ENCODE data around the gene CPLX1. TPM values are rescaled to one million over a fixed set of nuclear protein-coding genes. Genes with fewer than 3 reads are reported as not detected.

CPLX1 gene
- total RNA-seq, 2 donors from 2014 or later: not detected

DNA sequence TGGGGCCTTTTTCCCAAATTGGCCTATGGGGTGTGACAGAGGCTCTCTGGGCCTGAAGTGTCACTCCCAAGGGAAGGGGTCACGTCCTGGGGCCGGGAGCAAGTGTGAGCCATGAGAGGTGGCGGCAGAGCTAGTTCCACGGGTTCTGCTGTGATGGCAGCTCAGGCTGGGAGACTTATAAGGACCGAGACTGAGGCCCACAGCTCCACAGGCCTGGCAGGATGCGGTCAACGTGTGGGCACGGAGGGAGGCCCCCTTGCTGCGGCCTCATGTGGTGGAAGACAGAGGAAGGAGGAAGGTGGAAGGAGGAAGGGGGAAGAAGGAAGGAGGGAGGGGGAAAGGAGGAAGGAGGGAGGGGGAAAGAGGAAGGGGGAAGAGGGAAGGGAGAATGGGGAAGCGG is 7.2 kb upstream of the CPLX1 start:
- Mint-ChIP-seq H3K27me3 (peaks cover 4 to 6% of the 10 kb centered on the region in 2 donors), H3K4me3 (peak overlapping the region; percentile 30), H3K9me3 (peaks cover 4% of the 10 kb centered on the region), H3K36me3 (peaks cover 8% of the 10 kb centered on the region), H3K27ac (peak overlapping the region in 1 of 2 donors; percentile 11), H3K4me1 (ENCODE audit: low read depth in 2 of 2) (peaks cover 12 to 18% of the 10 kb centered on the region in 2 donors)
- peak; percentile 78 for DNase-seq (ENCODE audit: low spot score)
- ATAC-seq: peak; percentile 60 to 77

- Mint-ChIP-seq H3K4me3 (no peak overlapping the region), H3K9me3 (no peaks in the 10 kb centered on the region), H3K4me1 (ENCODE audit: low read depth in 2 of 2) (peaks cover 16 to 21% of the 10 kb centered on the region in 2 donors), H3K27ac (no peak overlapping the region), H3K36me3 (peaks cover 7% of the 10 kb centered on the region), H3K27me3 (peaks cover 9 to 10% of the 10 kb centered on the region in 2 donors)
- DNase-seq (ENCODE audit: low spot score) (peak; percentile 56), ATAC-seq (no peak)
These were observed 6.6 kb upstream of the CPLX1 start for GRCh38 chr4:832536-832935.

GRCh38 chr4:832108-832507 is 6.2 kb upstream of the CPLX1 start:
- Mint-ChIP-seq H3K4me1 (ENCODE audit: low read depth in 2 of 2) (peaks cover 16 to 21% of the 10 kb centered on the region in 2 donors), H3K27ac (no peak overlapping the region), H3K36me3 (peaks cover 7% of the 10 kb centered on the region), H3K4me3 (no peak overlapping the region), H3K9me3 (no peaks in the 10 kb centered on the region), H3K27me3 (peaks cover 9 to 11% of the 10 kb centered on the region in 2 donors)
- DNase-seq (ENCODE audit: low spot score): no peak
- ATAC-seq: no peak

- H3K36me3 Mint-ChIP-seq: peaks cover 7% of the 10 kb centered on the region
- H3K27me3 Mint-ChIP-seq: peaks cover 9 to 11% of the 10 kb centered on the region in 2 donors
- no peaks in the 10 kb centered on the region for H3K9me3 Mint-ChIP-seq
- no peak overlapping the region for H3K4me3 Mint-ChIP-seq
- DNase-seq (ENCODE audit: low spot score) (no peak), ATAC-seq (no peak)
- H3K27ac Mint-ChIP-seq: no peak overlapping the region
- peaks cover 16 to 21% of the 10 kb centered on the region in 2 donors for H3K4me1 Mint-ChIP-seq (ENCODE audit: low read depth in 2 of 2)
These were observed 5.5 kb upstream of the CPLX1 start for GRCh38 chr4:831483-831805.

- Mint-ChIP-seq H3K27me3 (peaks cover 9 to 11% of the 10 kb centered on the region in 2 donors), H3K4me1 (ENCODE audit: low read depth in 2 of 2) (peaks cover 16 to 21% of the 10 kb centered on the region in 2 donors), H3K4me3 (no peak overlapping the region), H3K36me3 (peaks cover 7% of the 10 kb centered on the region), H3K27ac (no peak overlapping the region), H3K9me3 (no peaks in the 10 kb centered on the region)
- no peak for ATAC-seq
- no peak for DNase-seq (ENCODE audit: low spot score)
These were observed 4.9 kb upstream of the CPLX1 start for GRCh38 chr4:830601-831482.

- ATAC-seq (no peak), DNase-seq (ENCODE audit: low spot score) (no peak)
- H3K27ac Mint-ChIP-seq: no peak overlapping the region
- H3K36me3 Mint-ChIP-seq: peaks cover 7% of the 10 kb centered on the region
- H3K27me3 Mint-ChIP-seq: peaks cover 9 to 11% of the 10 kb centered on the region in 2 donors
- H3K4me3 Mint-ChIP-seq: no peak overlapping the region
- peaks cover 16 to 21% of the 10 kb centered on the region in 2 donors for H3K4me1 Mint-ChIP-seq (ENCODE audit: low read depth in 2 of 2)
- H3K9me3 Mint-ChIP-seq: no peaks in the 10 kb centered on the region
These were observed 4.1 kb upstream of the CPLX1 start for GRCh38 chr4:829761-830600.

DNA sequence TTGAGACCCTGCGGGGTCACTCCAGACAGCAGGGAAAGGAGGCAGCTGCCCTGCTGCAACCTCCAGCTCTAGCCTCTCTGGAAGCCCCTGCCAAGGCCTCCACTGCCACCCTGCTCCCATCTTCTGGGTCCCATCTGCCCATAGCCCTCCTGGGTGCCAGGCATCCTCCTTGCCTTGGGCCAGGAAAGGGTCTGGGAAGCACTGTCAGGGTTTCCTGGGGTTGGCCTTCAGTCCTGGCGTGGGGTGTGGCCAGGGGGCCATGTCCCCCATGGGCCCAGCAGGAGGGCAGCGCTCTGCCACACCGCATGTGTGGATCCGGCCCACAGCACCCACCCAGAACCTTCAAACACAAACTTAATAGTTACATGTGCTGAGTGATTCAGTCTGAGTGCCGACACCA is 3.4 kb upstream of the CPLX1 start:
- ATAC-seq (no peak), DNase-seq (ENCODE audit: low spot score) (no peak)
- Mint-ChIP-seq H3K27ac (no peak overlapping the region), H3K4me1 (ENCODE audit: low read depth in 2 of 2) (peaks cover 16 to 18% of the 10 kb centered on the region in 2 donors), H3K4me3 (no peak overlapping the region), H3K27me3 (peaks cover 9 to 11% of the 10 kb centered on the region in 2 donors), H3K9me3 (no peaks in the 10 kb centered on the region), H3K36me3 (peaks cover 7% of the 10 kb centered on the region)

GRCh38 chr4:828641-829271 is 2.8 kb upstream of the CPLX1 start:
- Mint-ChIP-seq H3K27me3 (peaks cover 9 to 11% of the 10 kb centered on the region in 2 donors), H3K4me1 (ENCODE audit: low read depth in 2 of 2) (peaks cover 12% of the 10 kb centered on the region in 2 donors), H3K4me3 (no peak overlapping the region), H3K36me3 (peaks cover 7% of the 10 kb centered on the region), H3K27ac (no peak overlapping the region), H3K9me3 (no peaks in the 10 kb centered on the region)
- DNase-seq (ENCODE audit: low spot score): no peak
- no peak for ATAC-seq

DNA sequence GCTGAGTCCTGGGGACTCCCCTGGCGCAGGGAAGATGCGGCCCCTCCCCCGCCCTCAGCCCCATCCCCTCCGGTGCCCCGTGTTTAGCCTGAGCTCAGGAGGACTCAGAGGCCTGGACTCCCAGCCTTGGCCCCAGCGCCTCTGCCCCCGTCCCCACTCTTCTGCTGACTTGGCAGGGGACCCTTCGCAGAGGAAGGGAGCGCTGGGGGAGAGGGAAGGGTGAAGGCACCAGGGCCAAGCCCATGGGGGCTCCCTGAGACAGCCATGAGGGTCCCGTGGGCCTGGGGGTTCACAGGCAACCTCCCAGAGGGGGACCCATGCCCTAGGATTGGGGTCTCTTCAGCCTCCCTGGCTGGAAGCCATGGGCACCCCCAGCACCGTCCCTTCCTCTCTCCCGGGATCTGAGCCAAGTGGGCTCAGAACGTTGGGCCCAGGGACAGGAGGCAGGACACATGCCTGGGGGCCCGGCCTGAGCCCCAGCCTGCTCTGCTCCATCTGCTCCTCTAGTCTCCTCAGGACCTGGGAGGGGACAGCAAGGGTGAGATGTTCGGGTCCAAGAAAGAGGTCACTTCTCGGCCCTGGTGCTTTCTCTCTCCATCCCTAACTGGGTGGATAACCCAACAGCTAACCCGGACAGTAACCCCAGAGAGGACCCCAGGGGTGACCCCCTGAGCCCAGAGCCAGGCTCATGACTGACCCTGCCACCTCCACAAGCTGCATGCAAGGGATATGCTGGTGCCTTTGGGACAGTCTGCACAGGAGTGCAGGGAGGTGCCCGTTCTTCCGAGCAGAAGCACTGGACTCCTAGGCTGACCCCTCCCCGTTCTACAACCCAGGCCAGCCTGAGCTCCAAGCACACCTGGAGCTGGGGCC is 1.5 kb upstream of the CPLX1 start:
- peaks cover 7% of the 10 kb centered on the region for H3K36me3 Mint-ChIP-seq
- no peaks in the 10 kb centered on the region for H3K9me3 Mint-ChIP-seq
- H3K4me3 Mint-ChIP-seq: peak overlapping the region; percentile 47
- H3K4me1 Mint-ChIP-seq (ENCODE audit: low read depth in 2 of 2): peaks cover 5 to 6% of the 10 kb centered on the region in 2 donors
- H3K27ac Mint-ChIP-seq: no peak overlapping the region
- H3K27me3 Mint-ChIP-seq: peaks cover 13 to 14% of the 10 kb centered on the region in 2 donors
- ATAC-seq (no peak), DNase-seq (ENCODE audit: low spot score) (peak; percentile 60)

- H3K4me3 Mint-ChIP-seq: no peak overlapping the region
- peaks cover 5 to 6% of the 10 kb centered on the region in 2 donors for H3K4me1 Mint-ChIP-seq (ENCODE audit: low read depth in 2 of 2)
- no peak overlapping the region for H3K27ac Mint-ChIP-seq
- H3K36me3 Mint-ChIP-seq: peaks cover 7% of the 10 kb centered on the region
- H3K27me3 Mint-ChIP-seq: peaks cover 21% of the 10 kb centered on the region in 2 donors
- DNase-seq (ENCODE audit: low spot score): peak; percentile 57
- ATAC-seq: no peak
- no peaks in the 10 kb centered on the region for H3K9me3 Mint-ChIP-seq
These were observed 729 bp upstream of the CPLX1 start for GRCh38 chr4:826508-827208.

DNA sequence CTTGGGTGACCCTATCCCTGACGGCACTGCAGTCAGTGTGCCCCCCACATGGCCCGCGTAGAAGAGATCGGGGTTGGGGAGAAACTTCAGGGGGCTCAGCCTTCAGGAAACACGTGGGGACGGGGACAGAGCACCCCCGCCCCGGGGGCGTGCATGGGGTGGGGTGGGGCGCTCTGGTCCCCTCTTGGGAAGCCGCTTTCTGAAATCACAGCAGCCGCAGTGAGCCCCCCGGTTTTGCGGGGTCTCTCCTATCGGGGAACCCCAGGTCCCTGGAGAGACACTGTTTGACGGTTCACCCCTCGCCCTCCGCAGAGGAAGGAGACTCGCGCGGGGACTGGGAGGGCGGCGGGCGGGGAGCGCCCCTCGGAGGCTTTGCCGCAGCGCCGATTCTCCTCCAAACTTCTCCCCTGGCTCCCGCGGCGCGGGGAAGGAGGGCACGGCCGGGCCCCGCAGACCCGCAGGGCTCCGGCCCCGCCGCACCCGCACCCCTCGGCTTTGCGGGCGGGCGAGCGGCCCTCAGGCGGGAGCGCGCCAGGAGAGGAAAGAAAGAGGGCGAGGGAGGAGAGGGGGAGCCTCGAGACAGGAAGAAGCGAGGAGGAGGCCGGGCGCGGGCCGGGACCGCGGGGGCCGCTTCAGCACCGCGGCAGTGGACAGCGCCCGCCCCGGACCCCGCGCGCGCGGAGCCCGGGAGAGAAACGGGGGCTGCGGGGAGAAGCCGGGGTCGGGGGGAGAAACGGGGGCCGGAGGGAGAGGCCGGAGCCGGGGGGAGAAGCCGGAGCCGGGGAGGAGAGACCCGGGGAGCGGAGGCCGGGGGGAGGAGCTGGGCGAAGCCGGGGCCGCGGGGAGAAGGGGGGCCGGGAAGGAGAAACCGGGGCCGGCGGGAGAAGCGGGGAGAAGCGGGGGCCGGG is 612 bp downstream of the CPLX1 start:
- Mint-ChIP-seq H3K9me3 (no peaks in the 10 kb centered on the region), H3K4me3 (no peak overlapping the region), H3K27ac (no peak overlapping the region), H3K27me3 (peaks cover 21 to 23% of the 10 kb centered on the region in 2 donors), H3K36me3 (peaks cover 7% of the 10 kb centered on the region), H3K4me1 (ENCODE audit: low read depth in 2 of 2) (peaks cover 5 to 6% of the 10 kb centered on the region in 2 donors)
- DNase-seq (ENCODE audit: low spot score): peak; percentile 54
- ATAC-seq: peak; percentile 58 to 59
